ENCODE results near the gene AP1M1. TPM values are rescaled to one million over a fixed set of nuclear protein-coding genes. Genes with fewer than 3 reads are reported as not detected.
A peak's percentile ranks its signal among the peaks of the same experiment; 100 is the strongest.

The AP1M1 gene
- total and polyA plus RNA-seq, 2 experiments from 2014 or later = 56.7 to 93.3 TPM

- H3K9me2 ChIP-seq (replicated peaks; ENCODE audit: insufficient read depth) = no peaks in the 10 kb centered on the region
- no peak overlapping the region for H3K4me2 ChIP-seq
- 74% methylated on average over 3 of the region's 3 CpGs for WGBS (ENCODE audit: low lambda C conversion rate, missing lambda C conversion rate)
Observed at GRCh38 chr19:16161840-16162239, 35.9 kb upstream of the AP1M1 start.

GRCh38 chr19:16164222-16164890, 33.4 kb upstream of the AP1M1 start:
- no peak for DNase-seq (ENCODE audit: low spot score)
- no peak overlapping the region for H3K4me2 ChIP-seq
- no peak overlapping the region for H3K27ac ChIP-seq
- TF ChIP-seq CTCF (IDR thresholded peaks at IDR 0.05; ENCODE audit: poor library complexity) = no peak
- TF ChIP-seq EZH2 (IDR thresholded peaks at IDR 0.05; ENCODE audit: borderline replicate concordance) = no peak
- TF ChIP-seq EZH2phosphoT487 (IDR thresholded peaks at IDR 0.05; ENCODE audit: low read depth, severe bottlenecking, unreplicated experiment) = no peak
- H3K27me3 ChIP-seq = no peaks in the 10 kb centered on the region
- no peaks in the 10 kb centered on the region for H3K4me1 ChIP-seq (ENCODE audit: insufficient read depth)
- H3K79me2 ChIP-seq = no peaks in the 10 kb centered on the region
- H3K9me3 ChIP-seq (ENCODE audit: low read depth) = no peaks in the 10 kb centered on the region
- no peaks in the 10 kb centered on the region for H4K20me1 ChIP-seq (ENCODE audit: insufficient read depth, poor library complexity, severe bottlenecking)
- H3K36me3 ChIP-seq (replicated peaks; ENCODE audit: insufficient read depth, low read depth) = no peaks in the 10 kb centered on the region
- H3K4me3 ChIP-seq = no peak overlapping the region
- H2AFZ ChIP-seq = no peak overlapping the region
- WGBS (ENCODE audit: low lambda C conversion rate, missing lambda C conversion rate) = 83% methylated on average over 13 of the region's 13 CpGs
- H3K9me2 ChIP-seq (replicated peaks; ENCODE audit: insufficient read depth) = no peaks in the 10 kb centered on the region

More at GRCh38 chr19:16161840-16162239, 35.9 kb upstream of the AP1M1 start:
- Histone ChIP-seq H3K36me3 (replicated peaks; ENCODE audit: insufficient read depth, low read depth) (no peaks in the 10 kb centered on the region), H3K27ac (peak overlapping the region; percentile 67), H3K4me1 (ENCODE audit: insufficient read depth) (no peaks in the 10 kb centered on the region), H3K27me3 (no peaks in the 10 kb centered on the region), H2AFZ (no peak overlapping the region), H3K4me3 (no peak overlapping the region), H4K20me1 (ENCODE audit: insufficient read depth, poor library complexity, severe bottlenecking) (no peaks in the 10 kb centered on the region), H3K9me3 (ENCODE audit: low read depth) (no peaks in the 10 kb centered on the region), H3K79me2 (no peaks in the 10 kb centered on the region)
- no peak for TF ChIP-seq CTCF (IDR thresholded peaks at IDR 0.05; ENCODE audit: poor library complexity)
- no peak for TF ChIP-seq EZH2 (IDR thresholded peaks at IDR 0.05; ENCODE audit: borderline replicate concordance)
- TF ChIP-seq EZH2phosphoT487 (IDR thresholded peaks at IDR 0.05; ENCODE audit: low read depth, severe bottlenecking, unreplicated experiment) = no peak
- no peak for DNase-seq (ENCODE audit: low spot score)

- H3K4me1 ChIP-seq (ENCODE audit: insufficient read depth) = no peaks in the 10 kb centered on the region
- no peak overlapping the region for H3K4me2 ChIP-seq
- no peaks in the 10 kb centered on the region for H3K9me3 ChIP-seq (ENCODE audit: low read depth)
- H3K27me3 ChIP-seq = no peaks in the 10 kb centered on the region
- 91% methylated on average over 1 of the region's 1 CpG for WGBS (ENCODE audit: low lambda C conversion rate, missing lambda C conversion rate)
- H3K79me2 ChIP-seq = no peaks in the 10 kb centered on the region
- no peaks in the 10 kb centered on the region for H4K20me1 ChIP-seq (ENCODE audit: insufficient read depth, poor library complexity, severe bottlenecking)
- no peak for TF ChIP-seq CTCF (IDR thresholded peaks at IDR 0.05; ENCODE audit: poor library complexity)
- no peak for TF ChIP-seq EZH2 (IDR thresholded peaks at IDR 0.05; ENCODE audit: borderline replicate concordance)
- TF ChIP-seq EZH2phosphoT487 (IDR thresholded peaks at IDR 0.05; ENCODE audit: low read depth, severe bottlenecking, unreplicated experiment) = no peak
- DNase-seq (ENCODE audit: low spot score) = no peak
- H3K27ac ChIP-seq = no peak overlapping the region
- H3K4me3 ChIP-seq = no peak overlapping the region
- no peak overlapping the region for H2AFZ ChIP-seq
- no peaks in the 10 kb centered on the region for H3K9me2 ChIP-seq (replicated peaks; ENCODE audit: insufficient read depth)
- no peaks in the 10 kb centered on the region for H3K36me3 ChIP-seq (replicated peaks; ENCODE audit: insufficient read depth, low read depth)
Observed at GRCh38 chr19:16166417-16166816, 31.3 kb upstream of the AP1M1 start.

All from hepatocyte (in vitro differentiated cells).